Measurements from ENCODE around the gene CNNM4. TPM values are rescaled to one million over a fixed set of nuclear protein-coding genes. Genes with fewer than 3 reads are reported as not detected.

Gene CNNM4
- total RNA-seq (2021): 13.9 to 14.3 TPM (median 14.0 TPM) in 3 replicates
- Bru-seq, nascent RNA: percentile 52 among the genes with signal in this experiment
- long read RNA-seq, experiment 1, full-length matches to known transcripts: 44 of 51 reads
- long read RNA-seq, experiment 1, partial matches to known transcripts: 4 of 51 reads
- long read RNA-seq, experiment 1, other reads (novel, unspliced or antisense): 3 of 51 reads
- long read RNA-seq, experiment 2, full-length matches to known transcripts: 11 of 32 reads
- long read RNA-seq, experiment 2, partial matches to known transcripts: 8 of 32 reads
- long read RNA-seq, experiment 2, other reads (novel, unspliced or antisense): 13 of 32 reads
- long read RNA-seq, experiment 3: 0 reads

DNA sequence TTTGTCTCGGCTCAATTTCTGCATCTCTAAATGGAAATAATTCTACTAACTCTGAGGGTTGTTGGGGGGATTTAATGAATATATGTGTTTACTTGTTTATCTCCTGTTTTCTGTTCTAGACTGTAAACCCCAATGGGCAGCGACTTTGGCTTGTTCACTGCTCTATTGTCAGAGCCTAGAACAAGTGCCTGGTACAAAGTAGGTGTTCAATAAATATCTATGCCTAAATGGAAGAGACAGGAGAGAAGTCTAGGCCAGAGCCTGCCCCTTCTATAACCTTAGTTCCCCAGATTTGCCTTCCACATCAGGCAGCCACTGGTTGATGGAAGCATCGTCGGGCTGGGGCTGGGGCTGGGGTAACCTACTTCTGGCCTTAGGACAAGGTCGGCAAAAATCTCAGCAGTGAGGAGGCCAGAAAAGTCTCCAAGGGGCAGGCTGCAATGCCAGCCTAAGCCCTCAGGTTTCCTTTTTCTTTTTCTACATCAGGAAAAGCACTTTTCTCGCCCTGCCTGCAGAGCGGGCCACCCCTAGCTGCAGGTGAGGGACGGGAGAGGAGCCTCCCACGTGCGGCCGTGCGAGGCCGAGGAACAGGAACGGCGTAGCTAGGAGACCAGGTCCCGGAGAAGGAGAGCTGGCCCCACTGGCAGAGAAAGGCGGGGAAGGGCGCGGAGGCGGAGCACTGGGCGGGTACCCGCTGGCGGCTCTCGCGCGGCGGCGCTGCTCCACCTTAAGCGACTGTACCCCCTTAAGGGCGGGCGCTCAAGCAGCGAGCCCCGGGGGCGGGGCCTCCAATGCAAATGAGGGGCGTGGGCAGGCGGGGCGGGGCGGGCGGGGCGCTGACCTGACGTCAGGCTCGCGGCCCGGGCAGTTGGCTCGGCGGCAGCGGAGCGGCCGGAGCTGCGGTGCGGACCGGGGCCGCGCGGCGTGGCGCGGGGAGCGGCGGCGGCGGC, at the start of gene CNNM4:
Gene CNNM4, plus strand, starts transcription at position 867 of the 950 bp plus-strand sequence. CDS start 98 bp downstream, outside the sequence.
- peak within 1 kb of the TSS; percentile 67 for H3K4me3 Mint-ChIP-seq
- ChIA-PET CTCF (interaction anchor here (0.6 to 4.7 kb wide), 16 partner anchors 14 to 352 kb away, joined by 3 to 37 read pairs (median 4); partner anchors contain the start of genes ANKRD36, ANKRD39 and CNNM3), POLR2A (no interaction called here)
- H3K9me3 Mint-ChIP-seq: no peaks in the 10 kb centered on the region
- ATAC-seq (peak; percentile 85), DNase-seq (ENCODE audit: low spot score) (peak; percentile 96)
- TF ChIP-seq, protein P1, sequence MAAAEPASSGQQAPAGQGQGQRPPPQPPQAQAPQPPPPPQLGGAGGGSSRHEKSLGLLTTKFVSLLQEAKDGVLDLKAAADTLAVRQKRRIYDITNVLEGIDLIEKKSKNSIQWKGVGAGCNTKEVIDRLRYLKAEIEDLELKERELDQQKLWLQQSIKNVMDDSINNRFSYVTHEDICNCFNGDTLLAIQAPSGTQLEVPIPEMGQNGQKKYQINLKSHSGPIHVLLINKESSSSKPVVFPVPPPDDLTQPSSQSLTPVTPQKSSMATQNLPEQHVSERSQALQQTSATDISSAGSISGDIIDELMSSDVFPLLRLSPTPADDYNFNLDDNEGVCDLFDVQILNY (CRISPR knock-in tag; IDR thresholded peaks at IDR 0.05): 0 out of 2 replicates have a peak, but pooled peaks have one; percentile 59
- TF ChIP-seq GABPB1 (CRISPR knock-in tag; IDR thresholded peaks at IDR 0.05): peak; percentile 18; the same call in 1 of the 2 replicates
- 0 out of 2 replicates have a peak, but pooled peaks have one; percentile 50 for TF ChIP-seq CBFB (CRISPR knock-in tag; IDR thresholded peaks at IDR 0.05; ENCODE audit: low read depth)
- TF ChIP-seq, protein P2, sequence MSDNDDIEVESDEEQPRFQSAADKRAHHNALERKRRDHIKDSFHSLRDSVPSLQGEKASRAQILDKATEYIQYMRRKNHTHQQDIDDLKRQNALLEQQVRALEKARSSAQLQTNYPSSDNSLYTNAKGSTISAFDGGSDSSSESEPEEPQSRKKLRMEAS (CRISPR knock-in tag; IDR thresholded peaks at IDR 0.05): peak; percentile 88
- no peak for TF ChIP-seq ZNF232 (CRISPR knock-in tag; IDR thresholded peaks at IDR 0.05)
- TF ChIP-seq SP1 (CRISPR knock-in tag; conservative IDR thresholded peaks at IDR 0.05): peak; percentile 54
- peaks cover 51% of the 10 kb centered on the region for H3K4me1 Mint-ChIP-seq
- peaks cover 16% of the 10 kb centered on the region for H3K27me3 Mint-ChIP-seq (ENCODE audit: low read depth)
- H3K27ac Mint-ChIP-seq: peak within 1 kb of the TSS; percentile 91
- H3K36me3 Mint-ChIP-seq: no peaks in the 10 kb centered on the region

DNA sequence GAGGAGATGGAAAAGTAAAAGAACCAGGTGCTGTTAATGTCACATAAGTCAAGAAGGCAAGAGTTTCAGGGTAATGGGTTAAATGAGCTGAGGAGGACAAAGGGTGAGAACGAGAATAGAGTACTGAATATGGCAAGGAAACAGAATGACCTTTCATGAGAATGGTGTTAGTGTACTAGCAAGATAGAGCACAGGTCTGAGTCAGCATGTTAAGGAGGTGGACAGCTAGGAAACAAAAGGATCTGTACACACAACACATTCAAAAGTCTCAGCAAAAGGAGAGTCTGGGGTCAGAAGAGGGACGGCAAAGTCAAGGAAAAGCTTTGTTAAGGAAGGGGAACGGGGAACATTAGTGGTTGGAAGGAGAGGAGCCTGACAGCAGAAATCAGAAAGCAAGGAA, 49.7 kb upstream of the CNNM4 start:
- TF ChIP-seq, protein P3, sequence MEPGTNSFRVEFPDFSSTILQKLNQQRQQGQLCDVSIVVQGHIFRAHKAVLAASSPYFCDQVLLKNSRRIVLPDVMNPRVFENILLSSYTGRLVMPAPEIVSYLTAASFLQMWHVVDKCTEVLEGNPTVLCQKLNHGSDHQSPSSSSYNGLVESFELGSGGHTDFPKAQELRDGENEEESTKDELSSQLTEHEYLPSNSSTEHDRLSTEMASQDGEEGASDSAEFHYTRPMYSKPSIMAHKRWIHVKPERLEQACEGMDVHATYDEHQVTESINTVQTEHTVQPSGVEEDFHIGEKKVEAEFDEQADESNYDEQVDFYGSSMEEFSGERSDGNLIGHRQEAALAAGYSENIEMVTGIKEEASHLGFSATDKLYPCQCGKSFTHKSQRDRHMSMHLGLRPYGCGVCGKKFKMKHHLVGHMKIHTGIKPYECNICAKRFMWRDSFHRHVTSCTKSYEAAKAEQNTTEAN (CRISPR knock-in tag; IDR thresholded peaks at IDR 0.05): no peak
- Mint-ChIP-seq H3K4me3 (no peak overlapping the region), H3K27ac (no peak overlapping the region), H3K4me1 (no peaks in the 10 kb centered on the region), H3K36me3 (peaks cover 58% of the 10 kb centered on the region), H3K9me3 (peaks cover 4% of the 10 kb centered on the region; the same call in 1 of the 2 replicates), H3K27me3 (ENCODE audit: low read depth) (no peaks in the 10 kb centered on the region)
- ChIA-PET CTCF (no interaction called here), POLR2A (no interaction called here)
- ATAC-seq: no peak
- no peak for DNase-seq (ENCODE audit: low spot score)

DNA sequence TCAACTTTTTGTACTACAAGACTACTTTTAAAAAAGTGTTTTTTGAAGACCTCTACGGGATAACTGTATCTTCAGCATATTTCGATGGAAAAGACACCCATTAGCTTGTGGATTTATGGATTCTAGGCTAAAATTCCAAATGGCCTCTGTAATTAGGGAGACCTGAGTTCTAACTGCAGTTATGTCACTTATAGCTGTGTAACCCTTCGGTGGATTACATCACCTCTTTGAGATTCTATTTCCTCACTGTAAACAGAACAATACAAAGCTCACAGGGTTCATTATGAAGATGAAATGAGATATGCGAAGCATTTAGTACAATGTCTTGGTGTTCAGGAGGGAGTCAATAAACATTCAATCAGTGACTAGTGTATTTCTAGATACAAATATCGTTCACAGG, 45.0 kb upstream of the CNNM4 start:
- no peaks in the 10 kb centered on the region for H3K4me1 Mint-ChIP-seq
- ChIA-PET POLR2A (no interaction called here), CTCF (interaction anchor here (0.6 kb wide), 1 partner anchor 188 kb away, joined by 4 read pairs; no protein-coding TSS in a partner anchor)
- H3K27me3 Mint-ChIP-seq (ENCODE audit: low read depth): no peaks in the 10 kb centered on the region
- H3K36me3 Mint-ChIP-seq: peaks cover 23% of the 10 kb centered on the region
- TF ChIP-seq GABPB1 (CRISPR knock-in tag; IDR thresholded peaks at IDR 0.05): peak; percentile 98
- TF ChIP-seq ZNF416 (CRISPR knock-in tag; IDR thresholded peaks at IDR 0.05): no peak
- H3K27ac Mint-ChIP-seq: no peak overlapping the region
- no peaks in the 10 kb centered on the region for H3K9me3 Mint-ChIP-seq
- H3K4me3 Mint-ChIP-seq: no peak overlapping the region
- DNase-seq (ENCODE audit: low spot score) (no peak), ATAC-seq (no peak)

DNA sequence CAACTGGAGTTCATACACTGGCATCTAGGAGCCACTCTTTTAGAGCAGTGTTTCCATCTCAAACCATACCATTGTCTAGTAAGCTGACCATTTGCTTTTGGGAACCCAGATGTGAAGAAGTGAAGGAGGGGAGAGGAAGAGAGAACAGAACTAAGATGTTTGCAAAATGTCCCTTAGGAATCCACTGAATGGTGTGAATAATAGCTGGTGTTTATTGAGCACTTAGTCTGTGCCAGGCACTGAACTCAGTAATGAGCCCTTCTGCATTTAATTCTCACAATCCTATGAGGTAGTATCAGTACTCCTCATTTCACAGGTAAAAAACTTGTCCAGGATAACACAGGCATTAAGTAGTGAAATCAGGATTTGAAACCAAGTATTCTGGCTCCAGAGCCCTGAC, 44.3 kb upstream of the CNNM4 start:
- CTCF ChIA-PET: interaction anchor here (0.6 kb wide), 1 partner anchor 189 kb away, joined by 4 read pairs; no protein-coding TSS in a partner anchor

More for the DNA sequence above, 44.3 kb upstream of the CNNM4 start:
- Mint-ChIP-seq H3K27me3 (ENCODE audit: low read depth) (no peaks in the 10 kb centered on the region), H3K4me1 (no peaks in the 10 kb centered on the region), H3K4me3 (no peak overlapping the region), H3K36me3 (peaks cover 18% of the 10 kb centered on the region), H3K27ac (no peak overlapping the region), H3K9me3 (no peaks in the 10 kb centered on the region)
- POLR2A ChIA-PET: no interaction called here
- DNase-seq (ENCODE audit: low spot score) (no peak), ATAC-seq (no peak)
- TF ChIP-seq NFYB (CRISPR knock-in tag; conservative IDR thresholded peaks at IDR 0.05; ENCODE audit: low read depth) (no peak), ZNF263 (CRISPR knock-in tag; IDR thresholded peaks at IDR 0.05; ENCODE audit: low read depth) (no peak), IRF2 (CRISPR knock-in tag; IDR thresholded peaks at IDR 0.05; ENCODE audit: borderline replicate concordance, low read depth) (no peak)
- TF ChIP-seq, protein P4, sequence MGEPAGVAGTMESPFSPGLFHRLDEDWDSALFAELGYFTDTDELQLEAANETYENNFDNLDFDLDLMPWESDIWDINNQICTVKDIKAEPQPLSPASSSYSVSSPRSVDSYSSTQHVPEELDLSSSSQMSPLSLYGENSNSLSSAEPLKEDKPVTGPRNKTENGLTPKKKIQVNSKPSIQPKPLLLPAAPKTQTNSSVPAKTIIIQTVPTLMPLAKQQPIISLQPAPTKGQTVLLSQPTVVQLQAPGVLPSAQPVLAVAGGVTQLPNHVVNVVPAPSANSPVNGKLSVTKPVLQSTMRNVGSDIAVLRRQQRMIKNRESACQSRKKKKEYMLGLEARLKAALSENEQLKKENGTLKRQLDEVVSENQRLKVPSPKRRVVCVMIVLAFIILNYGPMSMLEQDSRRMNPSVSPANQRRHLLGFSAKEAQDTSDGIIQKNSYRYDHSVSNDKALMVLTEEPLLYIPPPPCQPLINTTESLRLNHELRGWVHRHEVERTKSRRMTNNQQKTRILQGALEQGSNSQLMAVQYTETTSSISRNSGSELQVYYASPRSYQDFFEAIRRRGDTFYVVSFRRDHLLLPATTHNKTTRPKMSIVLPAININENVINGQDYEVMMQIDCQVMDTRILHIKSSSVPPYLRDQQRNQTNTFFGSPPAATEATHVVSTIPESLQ (CRISPR knock-in tag; IDR thresholded peaks at IDR 0.05): no peak
- TF ChIP-seq, protein P5, sequence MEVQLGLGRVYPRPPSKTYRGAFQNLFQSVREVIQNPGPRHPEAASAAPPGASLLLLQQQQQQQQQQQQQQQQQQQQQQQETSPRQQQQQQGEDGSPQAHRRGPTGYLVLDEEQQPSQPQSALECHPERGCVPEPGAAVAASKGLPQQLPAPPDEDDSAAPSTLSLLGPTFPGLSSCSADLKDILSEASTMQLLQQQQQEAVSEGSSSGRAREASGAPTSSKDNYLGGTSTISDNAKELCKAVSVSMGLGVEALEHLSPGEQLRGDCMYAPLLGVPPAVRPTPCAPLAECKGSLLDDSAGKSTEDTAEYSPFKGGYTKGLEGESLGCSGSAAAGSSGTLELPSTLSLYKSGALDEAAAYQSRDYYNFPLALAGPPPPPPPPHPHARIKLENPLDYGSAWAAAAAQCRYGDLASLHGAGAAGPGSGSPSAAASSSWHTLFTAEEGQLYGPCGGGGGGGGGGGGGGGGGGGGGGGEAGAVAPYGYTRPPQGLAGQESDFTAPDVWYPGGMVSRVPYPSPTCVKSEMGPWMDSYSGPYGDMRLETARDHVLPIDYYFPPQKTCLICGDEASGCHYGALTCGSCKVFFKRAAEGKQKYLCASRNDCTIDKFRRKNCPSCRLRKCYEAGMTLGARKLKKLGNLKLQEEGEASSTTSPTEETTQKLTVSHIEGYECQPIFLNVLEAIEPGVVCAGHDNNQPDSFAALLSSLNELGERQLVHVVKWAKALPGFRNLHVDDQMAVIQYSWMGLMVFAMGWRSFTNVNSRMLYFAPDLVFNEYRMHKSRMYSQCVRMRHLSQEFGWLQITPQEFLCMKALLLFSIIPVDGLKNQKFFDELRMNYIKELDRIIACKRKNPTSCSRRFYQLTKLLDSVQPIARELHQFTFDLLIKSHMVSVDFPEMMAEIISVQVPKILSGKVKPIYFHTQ (CRISPR knock-in tag; IDR thresholded peaks at IDR 0.05): no peak

All from WTC11 (cell line).